ENCODE results near the gene NPAS3.

DNA sequence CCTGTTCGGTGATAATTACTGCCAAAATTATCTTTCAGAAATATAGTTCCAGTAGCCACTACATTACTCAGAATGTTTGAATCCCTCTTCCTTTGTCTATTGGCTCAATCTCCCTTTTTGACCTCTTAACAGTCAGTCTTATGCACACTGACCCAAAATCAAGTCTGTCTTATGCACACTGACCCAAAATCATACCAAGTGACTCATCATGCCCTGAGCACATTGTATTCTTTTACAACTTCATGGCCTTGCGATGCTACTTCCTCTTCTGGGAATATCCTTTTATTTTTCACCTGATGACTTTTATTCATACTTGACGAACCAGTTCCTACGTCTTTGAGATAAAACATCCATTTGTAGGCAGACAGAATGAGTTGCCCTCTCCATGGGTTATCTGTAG is 182.3 kb downstream of the NPAS3 start:
- TF ChIP-seq ZFP69B (tag by site-specific recombination; IDR thresholded peaks at IDR 0.05) (no peak), ZNF404 (tag by site-specific recombination; IDR thresholded peaks at IDR 0.05) (no peak), ZNF707 (tag by site-specific recombination; IDR thresholded peaks at IDR 0.05) (no peak), ZBTB7A (tag by site-specific recombination; IDR thresholded peaks at IDR 0.05; ENCODE audit: low read depth) (no peak)
- TF ChIP-seq, protein P1, sequence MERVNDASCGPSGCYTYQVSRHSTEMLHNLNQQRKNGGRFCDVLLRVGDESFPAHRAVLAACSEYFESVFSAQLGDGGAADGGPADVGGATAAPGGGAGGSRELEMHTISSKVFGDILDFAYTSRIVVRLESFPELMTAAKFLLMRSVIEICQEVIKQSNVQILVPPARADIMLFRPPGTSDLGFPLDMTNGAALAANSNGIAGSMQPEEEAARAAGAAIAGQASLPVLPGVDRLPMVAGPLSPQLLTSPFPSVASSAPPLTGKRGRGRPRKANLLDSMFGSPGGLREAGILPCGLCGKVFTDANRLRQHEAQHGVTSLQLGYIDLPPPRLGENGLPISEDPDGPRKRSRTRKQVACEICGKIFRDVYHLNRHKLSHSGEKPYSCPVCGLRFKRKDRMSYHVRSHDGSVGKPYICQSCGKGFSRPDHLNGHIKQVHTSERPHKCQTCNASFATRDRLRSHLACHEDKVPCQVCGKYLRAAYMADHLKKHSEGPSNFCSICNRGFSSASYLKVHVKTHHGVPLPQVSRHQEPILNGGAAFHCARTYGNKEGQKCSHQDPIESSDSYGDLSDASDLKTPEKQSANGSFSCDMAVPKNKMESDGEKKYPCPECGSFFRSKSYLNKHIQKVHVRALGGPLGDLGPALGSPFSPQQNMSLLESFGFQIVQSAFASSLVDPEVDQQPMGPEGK (tag by site-specific recombination; IDR thresholded peaks at IDR 0.05) = no peak
